Heart left ventricle (tissue), 16 donors: Measurements from ENCODE around the gene P4HB. TPM values are rescaled to one million over a fixed set of nuclear protein-coding genes. Genes with fewer than 3 reads are reported as not detected.

Experiments used
- ATAC-seq, 4 donors: fragments of 200-7000 bp; cut with Tn5 transposase; one replicate each; pipeline ENCODE4 v1.9.1; 2020 to 2022; ENCODE audit warnings: moderate library complexity in 4 of 4, mild to moderate bottlenecking in 3 of 4, moderate number of reproducible peaks in 1 of 4
- DNase-seq, 5 donors: peaks; one replicate each; pipeline ENCODE4 v3.0.0-alpha.2; 2020
- H3K27ac ChIP-seq, 12 donors: fragments of 200-600 bp; sonication (generic) in 4 of 12; one replicate each; pipeline versions ENCODE4 v1.5.0 to v1.8.0; 2016 to 2022; ENCODE audit warnings: mild to moderate bottlenecking in 2 of 12
- H3K27me3 ChIP-seq, 9 donors: fragments of 200-600 bp; sonication (generic) in 2 of 9; one replicate each; pipeline versions ENCODE4 v1.5.1 to v1.8.0; 2016 to 2022; ENCODE audit warnings: mild to moderate bottlenecking in 3 of 9
- H3K36me3 ChIP-seq, 9 donors: fragments of 200-600 bp; sonication (generic) in 2 of 9; one replicate each; pipeline versions ENCODE4 v1.5.0 to v1.8.0; 2018 to 2022; ENCODE audit warnings: mild to moderate bottlenecking in 2 of 9
- H3K4me1 ChIP-seq, 12 donors: fragments of 200-600 bp; sonication (generic) in 4 of 12; one replicate each; pipeline versions ENCODE4 v1.5.0 to v1.8.0; 2016 to 2022; ENCODE audit warnings: mild to moderate bottlenecking in 3 of 12
- H3K4me3 ChIP-seq, 12 donors: fragments of 200-600 bp; sonication (generic) in 4 of 12; one replicate each; pipeline versions ENCODE4 v1.5.0 to v1.8.0; 2017 to 2022; ENCODE audit warnings: mild to moderate bottlenecking in 9 of 12, moderate library complexity in 4 of 12
- H3K9me3 ChIP-seq, 12 donors: fragments of 200-600 bp; sonication (generic) in 4 of 12; one replicate each; pipeline versions ENCODE4 v1.5.0 to v1.8.0; 2016 to 2022; ENCODE audit warnings: mild to moderate bottlenecking in 1 of 12
- POLR2A ChIP-seq, 2 donors: fragments of 450-650 bp; IDR thresholded peaks; one replicate each; pipeline ENCODE4 v1.6.1; 2017; ENCODE audit warnings: antibody characterized with exemption in 2 of 2, mild to moderate bottlenecking in 2 of 2, moderate library complexity in 2 of 2
- WGBS, 4 donors: extraction: QIAGEN DNeasy Blood & Tissue Kit in 2 of 4; methylation state at CpG; one replicate each; pipeline versions ENCODE4 v1.1.5 to v1.1.7; 2013 to 2018; 5-methylcytosine and 5-hydroxymethylcytosine counted together
- intact Hi-C, 10 donors: fragments of 100-400 bp; cut with DNase I; formaldehyde crosslinking; loops; one replicate each; pipeline versions ENCODE4 v1.11.1 to v1.14.2; 2022
- polyA plus RNA-seq, 2 donors: library from polyadenylated mRNA; stranded (reverse); fragments of 200-250 nt; gene quantifications; one replicate each; pipeline ENCODE4 v1.2.3, GENCODE V29; 2013
- total RNA-seq, 9 donors: library from RNA; depleted of rRNA in 2 of 9; stranded (reverse); fragments of >200 nt in 2 of 9; fragmentation: NEBNext Ultra II Directional in 3 of 9; extraction: Animal tissue kit (Norgen Biotek cat#: 25700) in 3 of 9; gene quantifications; one replicate each; pipeline versions ENCODE4 v1.1.0 to v1.2.4, GENCODE V29; 2016 to 2023
- TF ChIP-seq, protein P1 (sequence below), 12 donors: fragments of 200-600 bp; sonication (generic) in 4 of 12; IDR thresholded peaks; one replicate each; pipeline versions ENCODE4 v1.5.0 to v1.8.0; 2018 to 2022; ENCODE audit warnings: antibody characterized with exemption in 12 of 12, mild to moderate bottlenecking in 5 of 12
- donor health status: ischemic (EF 13 %, LVEDD 7.1; RV severe dilation, severe dysfunction).
- donor health status: healthy with polysubstance abuse.
- donor health status: DM: no; HTN: yes; CAD: no.
- donor health status: DM: no; HTN: no; CAD: no.
- donor health status: ischemic (EF 25% LVEDD 6.9; RV normal size, moderate dysfunction).
- donor health status: ischemic (EF 25% LVEDD 5.7; RV mildly dilated, moderate dysfunction).
- donor health status: healthy.
- donor health status: DM: yes; HTN: yes; CAD: no.
- donor health status: ischemic (EF 35%, LVEDD 5.7; RV mildly dilated, moderate dysfunction).
- donor health status: nonischemic (EF 11% LVEDD 7.7; RV severe dilation, severe dysfunction).
- donor health status: DM: yes; HTN: yes; CAD: no.
- donor health status: PGD.
- donor health status: ischemic (EF 29% LVEDD 5.4; RV normal size, mild dysfunction).
- donor health status: nonischemic (EF 23%, LVEDD 6.1; RV moderate dilation, normal function).

Gene P4HB
- total and polyA plus RNA-seq, 11 donors, result 246 to 763 (median 374) TPM

DNA sequence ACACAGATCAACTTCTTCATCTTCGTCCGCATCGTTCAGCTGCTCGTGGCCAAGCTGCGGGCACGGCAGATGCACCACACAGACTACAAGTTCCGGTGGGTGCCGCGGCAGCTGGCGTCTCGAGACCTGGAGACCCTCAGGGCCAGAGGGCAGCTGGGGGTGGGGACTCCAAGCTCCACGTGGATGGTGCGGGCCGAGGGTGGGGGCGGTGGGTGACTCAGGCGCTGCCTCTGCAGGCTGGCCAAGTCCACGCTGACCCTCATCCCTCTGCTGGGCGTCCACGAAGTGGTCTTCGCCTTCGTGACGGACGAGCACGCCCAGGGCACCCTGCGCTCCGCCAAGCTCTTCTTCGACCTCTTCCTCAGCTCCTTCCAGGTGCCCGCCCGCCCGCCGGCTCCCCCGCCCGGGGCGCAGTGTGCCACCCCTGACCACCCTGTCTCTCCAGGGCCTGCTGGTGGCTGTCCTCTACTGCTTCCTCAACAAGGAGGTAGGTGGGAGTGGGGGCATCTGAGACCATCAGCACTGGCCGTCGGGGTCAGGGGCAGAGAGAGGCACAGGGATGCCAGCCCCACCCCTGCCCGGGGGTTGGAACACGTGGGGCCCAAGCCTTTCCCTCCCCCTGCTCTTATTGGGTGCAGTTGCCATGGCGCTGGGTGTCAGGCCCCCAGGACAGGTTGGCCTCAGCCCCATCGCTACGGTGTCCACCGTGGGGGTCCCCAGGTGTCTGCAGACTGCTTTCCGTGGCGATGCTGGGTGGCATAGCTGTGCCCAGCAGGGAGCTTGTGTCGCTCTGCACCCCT lies 47.6 kb downstream of the P4HB start:
- Histone ChIP-seq H3K36me3 (no peaks in the 10 kb centered on the region), H3K4me1 (no peaks in the 10 kb centered on the region), H3K4me3 (no peak overlapping the region), H3K27ac (no peak overlapping the region), H3K27me3 (peaks cover 0 to 29% (median 7%) of the 10 kb centered on the region in 9 donors), H3K9me3 (no peaks in the 10 kb centered on the region)
- 84 to 88% (median 85%) methylated on average over 27 to 45 of the region's 45 CpGs for WGBS, 4 donors
- TF ChIP-seq, protein P1, sequence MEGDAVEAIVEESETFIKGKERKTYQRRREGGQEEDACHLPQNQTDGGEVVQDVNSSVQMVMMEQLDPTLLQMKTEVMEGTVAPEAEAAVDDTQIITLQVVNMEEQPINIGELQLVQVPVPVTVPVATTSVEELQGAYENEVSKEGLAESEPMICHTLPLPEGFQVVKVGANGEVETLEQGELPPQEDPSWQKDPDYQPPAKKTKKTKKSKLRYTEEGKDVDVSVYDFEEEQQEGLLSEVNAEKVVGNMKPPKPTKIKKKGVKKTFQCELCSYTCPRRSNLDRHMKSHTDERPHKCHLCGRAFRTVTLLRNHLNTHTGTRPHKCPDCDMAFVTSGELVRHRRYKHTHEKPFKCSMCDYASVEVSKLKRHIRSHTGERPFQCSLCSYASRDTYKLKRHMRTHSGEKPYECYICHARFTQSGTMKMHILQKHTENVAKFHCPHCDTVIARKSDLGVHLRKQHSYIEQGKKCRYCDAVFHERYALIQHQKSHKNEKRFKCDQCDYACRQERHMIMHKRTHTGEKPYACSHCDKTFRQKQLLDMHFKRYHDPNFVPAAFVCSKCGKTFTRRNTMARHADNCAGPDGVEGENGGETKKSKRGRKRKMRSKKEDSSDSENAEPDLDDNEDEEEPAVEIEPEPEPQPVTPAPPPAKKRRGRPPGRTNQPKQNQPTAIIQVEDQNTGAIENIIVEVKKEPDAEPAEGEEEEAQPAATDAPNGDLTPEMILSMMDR (IDR thresholded peaks at IDR 0.05), result no peak
- TF ChIP-seq POLR2A (IDR thresholded peaks at IDR 0.05), result no peak
- ATAC-seq (no peak), DNase-seq (no peak)
- intact Hi-C loops, result no loop called here

DNA sequence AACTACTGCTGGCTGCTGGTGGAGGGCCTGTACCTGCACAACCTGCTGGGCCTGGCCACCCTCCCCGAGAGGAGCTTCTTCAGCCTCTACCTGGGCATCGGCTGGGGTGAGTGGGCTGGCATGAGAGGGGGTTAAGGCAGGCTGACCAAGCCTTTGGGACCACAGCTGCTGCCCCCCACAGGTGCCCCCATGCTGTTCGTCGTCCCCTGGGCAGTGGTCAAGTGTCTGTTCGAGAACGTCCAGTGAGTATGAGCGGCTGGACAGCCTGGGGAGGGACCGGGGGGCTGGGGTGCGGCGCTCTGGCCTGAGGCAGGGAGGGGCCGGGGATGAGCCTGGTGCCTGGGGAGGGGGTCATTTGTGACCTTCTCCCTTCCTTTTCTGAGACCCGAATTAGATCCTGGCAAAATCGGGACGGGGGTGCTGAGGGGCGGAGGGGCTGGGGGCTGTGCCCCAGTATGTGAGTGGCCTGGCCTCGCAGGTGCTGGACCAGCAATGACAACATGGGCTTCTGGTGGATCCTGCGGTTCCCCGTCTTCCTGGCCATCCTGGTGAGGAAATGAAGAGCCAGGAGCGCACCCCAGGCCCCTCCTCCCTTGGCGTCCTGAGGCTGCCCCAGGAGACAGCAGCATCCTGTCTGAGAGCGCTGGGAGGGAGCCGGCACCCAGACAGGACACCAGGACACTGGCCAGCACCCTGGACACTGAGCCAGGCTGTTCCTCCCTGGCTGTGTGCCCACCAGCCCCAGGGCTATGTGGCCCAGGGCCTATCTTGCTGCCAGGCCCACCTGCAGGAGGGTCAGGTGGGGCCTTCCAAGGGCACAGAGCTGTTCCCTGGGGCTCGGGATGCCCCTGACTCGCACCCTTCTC lies 48.4 kb downstream of the P4HB start:
- no peak overlapping the region for H3K27ac ChIP-seq
- peaks cover 0 to 32% (median 14%) of the 10 kb centered on the region in 9 donors for H3K27me3 ChIP-seq
- intact Hi-C loops, result no loop called here
- DNase-seq (no peak), ATAC-seq (no peak)
- H3K4me3 ChIP-seq, result no peak overlapping the region
- H3K4me1 ChIP-seq, result no peaks in the 10 kb centered on the region
- H3K9me3 ChIP-seq, result no peaks in the 10 kb centered on the region
- 58 to 74% (median 70%) methylated on average over 13 to 24 of the region's 24 CpGs for WGBS, 4 donors
- no peak for TF ChIP-seq POLR2A (IDR thresholded peaks at IDR 0.05)
- TF ChIP-seq, protein P1 (IDR thresholded peaks at IDR 0.05), result no peak
- no peaks in the 10 kb centered on the region for H3K36me3 ChIP-seq

DNA sequence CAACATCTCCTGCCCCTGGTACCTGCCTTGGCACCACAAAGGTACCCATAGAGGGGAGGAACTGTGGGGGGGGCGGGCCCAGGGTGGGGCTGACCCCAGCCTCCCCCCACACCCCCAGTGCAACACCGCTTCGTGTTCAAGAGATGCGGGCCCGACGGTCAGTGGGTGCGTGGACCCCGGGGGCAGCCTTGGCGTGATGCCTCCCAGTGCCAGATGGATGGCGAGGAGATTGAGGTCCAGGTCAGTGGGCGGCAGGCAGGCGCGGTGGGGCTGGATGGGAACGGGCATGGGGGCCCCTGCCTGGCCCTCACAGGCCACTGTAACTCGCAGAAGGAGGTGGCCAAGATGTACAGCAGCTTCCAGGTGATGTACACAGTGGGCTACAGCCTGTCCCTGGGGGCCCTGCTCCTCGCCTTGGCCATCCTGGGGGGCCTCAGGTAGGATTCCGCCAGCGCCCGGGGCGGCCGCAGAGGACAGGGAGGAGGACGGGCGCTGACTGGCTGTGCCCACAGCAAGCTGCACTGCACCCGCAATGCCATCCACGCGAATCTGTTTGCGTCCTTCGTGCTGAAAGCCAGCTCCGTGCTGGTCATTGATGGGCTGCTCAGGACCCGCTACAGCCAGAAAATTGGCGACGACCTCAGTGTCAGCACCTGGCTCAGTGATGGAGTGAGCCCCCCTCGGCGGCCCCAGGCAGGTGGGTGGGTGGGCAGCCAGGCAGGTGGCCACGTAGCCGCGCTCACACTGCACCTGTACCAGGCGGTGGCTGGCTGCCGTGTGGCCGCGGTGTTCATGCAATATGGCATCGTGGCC lies 49.2 kb downstream of the P4HB start:
- no peaks in the 10 kb centered on the region for H3K9me3 ChIP-seq
- H3K4me1 ChIP-seq, result no peaks in the 10 kb centered on the region
- TF ChIP-seq POLR2A (IDR thresholded peaks at IDR 0.05), result no peak
- TF ChIP-seq, protein P1 (IDR thresholded peaks at IDR 0.05), result no peak
- no peaks in the 10 kb centered on the region for H3K36me3 ChIP-seq
- no peak for ATAC-seq
- no peak overlapping the region for H3K27ac ChIP-seq
- no peak overlapping the region for H3K4me3 ChIP-seq
- peaks cover 0 to 41% (median 21%) of the 10 kb centered on the region in 9 donors for H3K27me3 ChIP-seq
- intact Hi-C loops, result no loop called here
- no peak for DNase-seq
- 83 to 90% (median 87%) methylated on average over 28 to 42 of the region's 42 CpGs for WGBS, 4 donors
